GM21825 (cell line): Measurements from ENCODE around the gene NALCN.

Experiments
- ATAC-seq: cut with Tn5 transposase; IDR thresholded peaks from one replicate; pipeline ENCODE4 v1.9.1; 2021; ENCODE audit warnings: mild to moderate bottlenecking, moderate library complexity; ENCODE audit not compliant: unreplicated experiment

NALCN gene

GRCh38 chr13:101415358-101416174 lies 742 bp downstream of the NALCN start:
- no peak for ATAC-seq

- ATAC-seq = no peak
Observed at GRCh38 chr13:101412076-101412475, 4.2 kb downstream of the NALCN start.

GRCh38 chr13:101408992-101409656 lies 7.2 kb downstream of the NALCN start:
- ATAC-seq = no peak

- ATAC-seq = no peak
Observed at GRCh38 chr13:101408154-101408553, 8.2 kb downstream of the NALCN start.

GRCh38 chr13:101406791-101407190 lies 9.5 kb downstream of the NALCN start:
- no peak for ATAC-seq

GRCh38 chr13:101401196-101401595 lies 15.1 kb downstream of the NALCN start:
- no peak for ATAC-seq

GRCh38 chr13:101399365-101399764 lies 16.9 kb downstream of the NALCN start:
- ATAC-seq = no peak

- ATAC-seq = no peak
Observed at GRCh38 chr13:101398920-101399319, 17.4 kb downstream of the NALCN start.

- ATAC-seq = no peak
Observed at GRCh38 chr13:101398191-101398590, 18.1 kb downstream of the NALCN start.

- ATAC-seq = no peak
Observed at GRCh38 chr13:101397742-101398141, 18.6 kb downstream of the NALCN start.

GRCh38 chr13:101394605-101395004 lies 21.7 kb downstream of the NALCN start:
- no peak for ATAC-seq

GRCh38 chr13:101393140-101393539 lies 23.2 kb downstream of the NALCN start:
- ATAC-seq = no peak

- no peak for ATAC-seq
Observed at GRCh38 chr13:101390461-101390860, 25.8 kb downstream of the NALCN start.

GRCh38 chr13:101384929-101385328 lies 31.4 kb downstream of the NALCN start:
- ATAC-seq = no peak

- no peak for ATAC-seq
Observed at GRCh38 chr13:101383595-101383994, 32.7 kb downstream of the NALCN start.

GRCh38 chr13:101382701-101383100 lies 33.6 kb downstream of the NALCN start:
- no peak for ATAC-seq

- ATAC-seq = no peak
Observed at GRCh38 chr13:101382086-101382485, 34.2 kb downstream of the NALCN start.

- no peak for ATAC-seq
Observed at GRCh38 chr13:101360525-101360924, 55.8 kb downstream of the NALCN start.

- no peak for ATAC-seq
Observed at GRCh38 chr13:101354895-101355294, 61.4 kb downstream of the NALCN start.

GRCh38 chr13:101346942-101347728 lies 69.2 kb downstream of the NALCN start:
- ATAC-seq = no peak

- ATAC-seq = no peak
Observed at GRCh38 chr13:101346161-101346560, 70.1 kb downstream of the NALCN start.
